HL-60 (cell line): Measurements from ENCODE around the gene SEMA3D.

Experiments used
- DNase-seq, 2 experiments: peaks; one replicate each; pipeline ENCODE4 v3.0.0-alpha.2; 2010 to 2020; ENCODE audit warnings: low read depth in 1 of 2, low spot score in 1 of 2
- H3K27ac ChIP-seq: fragments of 250-450 bp; sonication (Bioruptor Pico); replicated peaks from 2 replicates; pipeline ENCODE4 v1.5.1; 2020; ENCODE audit warnings: mild to moderate bottlenecking, moderate library complexity
- H3K27me3 ChIP-seq: fragments of 250-450 bp; sonication (Bioruptor Pico); 2 replicates; pipeline ENCODE4 v1.5.1; 2021; ENCODE audit warnings: mild to moderate bottlenecking, moderate library complexity; ENCODE audit not compliant: insufficient read depth, poor library complexity, severe bottlenecking
- H3K4me3 ChIP-seq: replicated peaks from 2 replicates; pipeline ENCODE4 v1.5.1; 2011; ENCODE audit warnings: mild to moderate bottlenecking, control low read depth, low read length; ENCODE audit not compliant: insufficient read depth
- CTCF ChIP-seq: IDR thresholded peaks from one replicate; pipeline ENCODE4 v1.5.1; 2011; ENCODE audit warnings: low read length, control low read depth, inconsistent platforms; ENCODE audit not compliant: insufficient read depth
- GABPA ChIP-seq: IDR thresholded peaks from 2 replicates; pipeline ENCODE4 v1.6.1; 2012; ENCODE audit warnings: low read depth
- POLR2AphosphoS5 ChIP-seq: IDR thresholded peaks from 2 replicates; pipeline ENCODE4 v1.6.1; 2012; ENCODE audit warnings: low read depth
- REST ChIP-seq: IDR thresholded peaks from 2 replicates; pipeline ENCODE4 v1.6.1; 2012; ENCODE audit warnings: low read depth; ENCODE audit not compliant: insufficient replicate concordance
- SPI1 ChIP-seq: IDR thresholded peaks from 2 replicates; pipeline ENCODE4 v1.6.1; 2012; ENCODE audit warnings: low read depth, mild to moderate bottlenecking, borderline replicate concordance

The SEMA3D gene

GRCh38 chr7:85220023-85220422 is 33.2 kb upstream of the SEMA3D start:
- Histone ChIP-seq H3K4me3 (no peak overlapping the region), H3K27ac (no peak overlapping the region), H3K27me3 (no peaks in the 10 kb centered on the region)
- DNase-seq = no peak
- no peak for TF ChIP-seq CTCF
- TF ChIP-seq SPI1 = no peak
- TF ChIP-seq GABPA = no peak
- no peak for TF ChIP-seq POLR2AphosphoS5
- no peak for TF ChIP-seq REST

- no peak for DNase-seq
- no peak for TF ChIP-seq POLR2AphosphoS5
- no peak for TF ChIP-seq SPI1
- no peak for TF ChIP-seq GABPA
- TF ChIP-seq REST = no peak
- TF ChIP-seq CTCF = no peak
- Histone ChIP-seq H3K27me3 (no peaks in the 10 kb centered on the region), H3K4me3 (no peak overlapping the region), H3K27ac (no peak overlapping the region)
These were observed 30.2 kb upstream of the SEMA3D start for GRCh38 chr7:85217085-85217484.

- TF ChIP-seq GABPA (no peak), CTCF (no peak), SPI1 (no peak), POLR2AphosphoS5 (no peak), REST (no peak)
- Histone ChIP-seq H3K4me3 (no peak overlapping the region), H3K27me3 (no peaks in the 10 kb centered on the region), H3K27ac (no peak overlapping the region)
- DNase-seq = no peak
These were observed 28.2 kb upstream of the SEMA3D start for GRCh38 chr7:85215098-85215497.
